Non-pigmented ciliary epithelial cell (primary cell): ENCODE results near the gene TRPM5.

ENCODE experiments used
- DNase-seq: peaks from one replicate; pipeline ENCODE4 v3.0.0-alpha.2; 2010; ENCODE audit warnings: low read depth

The TRPM5 gene

GRCh38 chr11:2452321-2453012, 8.2 kb upstream of the TRPM5 start:
- no peak for DNase-seq

DNA sequence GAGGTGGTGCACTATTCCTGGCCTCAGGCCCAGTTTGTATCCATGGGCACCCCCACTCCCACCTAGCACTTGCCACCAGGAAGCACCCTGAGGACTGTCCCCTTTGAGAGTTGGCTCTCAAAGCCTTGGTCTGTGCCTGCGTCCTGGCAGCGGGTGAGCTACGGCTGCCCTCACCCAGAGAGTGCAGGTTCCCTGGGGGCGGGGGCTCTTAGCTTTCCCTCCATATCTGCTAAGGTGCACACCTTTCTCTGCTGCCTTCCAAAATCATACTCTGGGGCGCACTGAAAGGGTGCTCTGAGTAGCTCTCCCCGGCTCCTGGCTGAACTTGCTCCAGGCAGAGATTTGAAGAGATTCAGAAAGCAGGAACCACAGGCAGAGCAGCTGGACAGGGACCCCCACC, 7.6 kb upstream of the TRPM5 start:
- DNase-seq: no peak

DNA sequence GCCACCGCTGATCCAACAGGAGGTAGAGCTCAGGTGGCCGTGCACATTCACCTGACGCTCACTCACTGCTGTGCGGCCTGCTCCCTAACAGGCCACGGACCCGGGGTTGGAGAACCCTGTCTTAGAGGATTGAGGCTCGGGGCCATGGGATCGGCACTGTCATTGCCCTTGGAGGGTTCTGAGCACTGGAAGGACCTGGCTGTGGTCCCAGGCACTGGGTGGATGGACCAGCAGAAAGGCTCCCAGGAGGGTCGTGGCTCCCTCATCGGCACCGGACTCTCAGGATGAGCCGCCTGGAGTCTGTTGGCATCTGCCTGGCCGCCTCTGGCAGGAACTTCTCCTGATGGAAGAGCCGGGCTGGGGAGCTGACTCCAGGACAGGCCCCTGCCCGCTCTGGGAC, 7.0 kb upstream of the TRPM5 start:
- no peak for DNase-seq

DNA sequence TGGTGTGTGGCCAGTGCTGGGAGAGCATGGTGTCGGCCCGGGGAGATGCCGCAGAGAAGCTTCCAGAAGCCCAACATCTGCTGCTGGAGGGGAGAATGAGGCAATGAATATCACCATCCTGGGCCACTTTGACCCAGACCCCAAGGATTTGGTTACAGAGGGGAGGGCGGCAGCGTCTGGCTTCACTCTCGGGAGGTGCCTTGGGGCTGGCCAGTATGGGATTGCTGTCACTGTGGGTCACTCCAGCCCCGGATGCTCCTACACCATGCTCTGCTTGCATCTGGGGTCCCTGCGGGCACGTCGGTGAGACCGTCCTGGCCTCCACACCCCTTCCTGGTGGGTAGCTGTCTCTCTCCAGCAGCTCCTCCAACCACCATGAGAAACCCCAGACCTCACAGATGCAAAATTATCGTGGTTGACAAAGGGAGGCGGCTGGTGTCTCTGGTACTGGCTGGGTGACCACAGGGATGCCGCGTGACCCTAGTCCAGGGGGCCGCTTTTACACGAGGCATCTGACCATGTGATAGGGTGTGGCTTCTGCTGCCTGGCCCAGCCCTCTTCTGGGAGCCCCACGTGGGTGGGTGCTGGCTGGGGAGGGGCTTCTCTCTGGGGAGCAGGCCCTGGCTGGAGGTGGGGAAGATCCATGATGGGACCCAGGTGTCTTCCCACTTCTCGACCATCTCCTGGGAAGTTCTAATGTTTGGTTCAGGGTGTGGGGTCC, 6.2 kb upstream of the TRPM5 start:
- no peak for DNase-seq

- no peak for DNase-seq
Measured at GRCh38 chr11:2449548-2450320, 5.4 kb upstream of the TRPM5 start.

- DNase-seq: no peak
Measured at GRCh38 chr11:2448661-2449547, 4.6 kb upstream of the TRPM5 start.

GRCh38 chr11:2447951-2448650, 3.8 kb upstream of the TRPM5 start:
- DNase-seq: no peak

DNA sequence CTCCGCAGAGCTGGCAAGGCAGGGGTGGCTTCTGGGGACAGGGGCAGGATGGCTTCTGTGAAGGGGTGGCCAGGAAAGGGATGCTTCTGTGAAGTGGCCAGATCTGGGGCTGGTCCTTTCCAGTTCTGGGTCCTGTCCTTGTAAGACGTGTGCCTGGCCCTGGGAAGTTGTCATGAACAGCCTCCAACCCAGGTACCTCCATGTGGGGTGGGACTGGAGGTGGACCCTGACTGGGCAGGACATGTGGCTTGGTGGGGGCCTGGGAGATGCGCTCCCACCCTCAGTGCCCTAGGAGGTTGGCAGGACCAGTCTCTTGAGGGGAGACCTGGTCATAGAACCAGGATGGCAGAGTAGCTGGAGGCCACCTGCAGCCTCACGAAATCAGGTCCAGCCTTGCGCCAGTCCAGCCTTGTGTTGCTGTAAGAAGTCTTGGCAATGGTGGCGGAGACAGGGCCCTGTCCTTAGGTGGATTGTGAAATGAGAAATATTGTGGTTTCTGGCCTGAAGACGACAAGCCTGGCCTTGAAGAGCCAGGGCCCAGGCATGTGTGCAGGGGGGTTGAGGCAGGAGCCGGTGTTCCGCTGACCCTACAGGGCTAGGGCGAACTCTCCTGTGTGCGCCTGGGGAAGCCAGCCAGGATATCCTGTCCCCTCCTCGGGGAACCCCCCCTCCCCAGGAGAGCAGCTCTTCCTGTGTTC, 3.1 kb upstream of the TRPM5 start:
- no peak for DNase-seq

GRCh38 chr11:2446590-2447252, 2.4 kb upstream of the TRPM5 start:
- no peak for DNase-seq

DNA sequence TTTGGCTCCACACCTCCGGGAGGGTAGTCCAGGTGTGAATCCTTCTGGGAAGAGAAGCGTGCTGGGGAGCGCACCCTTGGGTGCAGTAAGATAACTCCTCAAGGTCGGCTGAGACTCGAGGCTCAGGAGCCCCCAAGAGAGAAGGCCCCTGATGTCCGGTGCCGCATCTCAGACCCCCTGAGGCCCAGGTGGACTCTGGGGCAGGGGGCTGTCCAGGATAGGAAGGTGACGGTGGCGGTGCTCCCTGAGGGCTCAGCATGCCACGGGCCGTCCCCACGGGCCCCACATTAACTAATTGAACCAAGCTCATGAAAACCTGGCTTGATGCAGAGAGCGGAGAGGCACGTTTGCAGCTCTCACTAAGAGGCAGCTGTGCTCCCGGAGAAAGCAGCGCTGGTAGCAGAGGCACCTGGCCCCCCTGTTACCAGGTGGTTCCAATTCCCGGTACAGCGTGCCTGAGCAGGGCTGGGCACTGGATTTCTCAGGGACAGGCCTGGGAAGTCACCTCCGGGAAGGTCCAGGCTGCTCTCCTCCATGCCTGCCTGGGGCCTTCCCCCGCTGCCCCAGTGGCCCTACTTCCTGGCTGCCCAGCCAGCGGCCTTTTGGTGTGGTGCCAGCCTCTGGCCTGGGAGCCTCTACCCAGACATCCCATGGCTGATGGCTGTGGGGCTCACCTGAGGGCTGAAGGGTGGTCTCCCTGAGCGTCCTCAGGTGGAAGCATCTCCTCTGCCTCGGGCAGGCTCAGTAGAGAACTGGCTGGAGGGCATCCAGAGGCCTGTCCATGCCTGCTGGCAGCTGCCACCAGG, 1.6 kb upstream of the TRPM5 start:
- no peak for DNase-seq

- DNase-seq: no peak
Measured at GRCh38 chr11:2444821-2445745, 769 bp upstream of the TRPM5 start, which contains the start of gene KCNQ1. Gene KCNQ1 (plus strand): TSS chr11:2445008. CDS start chr11:2445099, 91 bp downstream.

DNA sequence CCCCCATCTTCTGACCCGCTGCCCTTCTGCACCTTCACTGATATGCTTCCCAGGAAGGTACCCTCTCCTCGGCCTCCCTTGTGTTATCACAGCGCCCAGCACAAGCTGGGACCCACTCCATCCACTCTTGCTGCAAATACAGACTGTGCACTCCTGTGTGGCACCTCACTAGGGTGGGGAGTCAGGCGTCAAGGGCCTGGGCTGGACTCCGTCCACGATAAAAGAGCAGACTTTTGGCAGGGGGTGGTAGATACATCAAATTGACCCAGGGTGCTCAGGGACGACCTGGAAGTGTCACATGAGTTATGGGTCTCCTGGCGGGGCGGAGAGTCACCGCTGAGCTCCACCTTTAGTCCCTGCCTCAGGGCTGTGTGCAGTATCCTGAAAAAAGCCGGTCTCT, 908 bp downstream of the TRPM5 start:
- no peak for DNase-seq

DNA sequence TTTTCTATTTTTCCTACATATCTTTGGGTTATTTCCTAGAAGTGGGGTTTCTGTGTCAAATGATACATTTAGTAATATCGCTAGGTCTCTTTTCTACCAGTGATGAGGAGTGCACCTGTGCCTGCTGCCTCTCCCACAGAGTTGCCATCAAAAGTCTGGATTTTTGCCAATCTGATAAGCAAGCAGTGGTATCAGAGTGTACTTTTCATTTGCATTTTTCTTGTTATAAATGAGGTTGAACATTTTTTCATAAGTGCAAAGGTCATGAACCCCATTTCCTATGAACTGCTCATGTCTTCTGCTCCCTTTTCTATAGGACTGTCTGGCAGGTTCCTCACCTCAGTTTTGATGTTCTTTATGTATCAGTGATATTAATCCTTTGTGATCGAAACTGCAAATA, 1.7 kb downstream of the TRPM5 start:
- no peak for DNase-seq

DNA sequence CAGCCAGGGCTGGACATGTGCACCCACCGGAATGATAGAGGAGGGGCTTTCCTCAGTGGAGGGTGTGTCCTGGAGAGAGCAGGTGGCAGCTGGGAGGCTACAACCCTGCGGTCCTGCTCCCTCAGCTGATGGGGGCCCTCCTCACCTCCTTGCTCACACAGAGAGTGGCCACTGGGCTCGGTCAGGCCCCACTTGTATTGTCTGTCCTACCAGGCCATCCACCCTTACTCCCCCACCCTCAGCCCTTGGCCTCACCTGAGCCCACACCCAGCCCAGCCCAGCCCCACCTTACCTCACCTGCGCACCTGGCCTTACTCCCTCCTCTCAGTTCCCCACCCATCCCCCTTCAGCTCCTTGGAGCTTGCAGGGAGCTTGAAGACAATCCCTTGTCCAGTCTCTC, 3.1 kb downstream of the TRPM5 start:
- no peak for DNase-seq

DNA sequence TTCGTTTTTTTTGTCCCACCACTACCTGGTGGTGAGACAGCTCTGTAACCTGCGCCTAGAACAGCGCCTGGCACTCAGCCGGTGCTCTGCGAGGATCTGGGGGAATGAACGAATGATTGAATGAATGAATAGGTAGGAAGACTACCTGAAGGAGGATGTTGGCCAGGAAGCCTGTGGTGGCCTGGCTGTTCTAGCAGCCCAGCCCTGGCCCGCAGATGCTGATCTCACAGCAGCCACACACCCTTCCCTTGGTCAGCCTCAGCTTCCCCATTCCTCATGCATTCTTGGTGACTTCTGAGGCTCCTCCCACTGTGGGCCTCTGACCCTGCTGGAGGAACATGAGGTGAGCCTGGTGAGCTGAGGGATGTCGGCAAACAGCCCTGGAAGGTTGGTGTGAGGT, 3.7 kb downstream of the TRPM5 start:
- no peak for DNase-seq

- DNase-seq: no peak
Measured at GRCh38 chr11:2439820-2440219, 4.5 kb downstream of the TRPM5 start.

DNA sequence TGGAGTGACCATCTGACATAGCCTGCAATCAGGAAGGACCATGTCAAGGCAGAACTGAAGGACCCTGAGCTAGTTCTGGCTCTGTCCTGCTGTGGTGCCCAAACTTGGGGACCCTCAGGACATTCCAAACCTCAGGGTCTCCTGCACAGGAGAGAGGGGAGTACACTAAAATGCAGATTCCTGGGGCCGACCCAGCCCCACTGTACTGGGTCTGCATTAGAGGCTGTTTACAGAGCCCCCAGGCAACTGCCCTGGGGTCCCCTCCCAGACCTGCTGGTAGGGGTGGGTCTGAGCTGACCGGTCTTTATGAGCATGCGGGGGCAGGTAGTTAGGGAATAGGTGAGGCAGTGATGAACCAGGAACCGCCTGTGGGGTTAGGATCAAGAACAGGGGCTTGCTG, 6.8 kb downstream of the TRPM5 start:
- no peak for DNase-seq

GRCh38 chr11:2436521-2437031, 7.7 kb downstream of the TRPM5 start:
- DNase-seq: no peak
